HepG2 (cell line): ENCODE data around the gene AMZ2. TPM values are rescaled to one million over a fixed set of nuclear protein-coding genes. Genes with fewer than 3 reads are reported as not detected.

Source experiments
- ARNT2 ChIP-seq: sonication (generic); formaldehyde crosslinking; IDR thresholded peaks from 2 replicates; pipeline ENCODE4 v1.8.0; 2022; ENCODE audit warnings: mild to moderate bottlenecking, low read depth, missing genetic modification reagents, moderate library complexity
- CENPBD1 ChIP-seq: sonication (generic); formaldehyde crosslinking; IDR thresholded peaks from 2 replicates; pipeline ENCODE4 v1.8.0; 2022; ENCODE audit warnings: missing genetic modification reagents, low read depth, mild to moderate bottlenecking, borderline replicate concordance
- CHD4 ChIP-seq: fragments of 200-600 bp; sonication (generic); IDR thresholded peaks from 2 replicates; pipeline ENCODE4 v1.7.0; 2017; ENCODE audit warnings: mild to moderate bottlenecking, low read length, borderline replicate concordance
- KLF11 ChIP-seq: IDR thresholded peaks from 2 replicates; pipeline ENCODE4 v1.6.1; 2016; ENCODE audit warnings: missing compliant biosample characterization
- PAF1 ChIP-seq: IDR thresholded peaks from 2 replicates; pipeline ENCODE4 v1.6.1; 2016; ENCODE audit warnings: missing genetic modification reagents, missing compliant biosample characterization
- RNF219 ChIP-seq: sonication (generic); formaldehyde crosslinking; IDR thresholded peaks from 2 replicates; pipeline ENCODE4 v1.5.0; 2020; ENCODE audit warnings: mild to moderate bottlenecking, missing genetic modification reagents
- ZKSCAN1 ChIP-seq: fragments of 150-350 bp; IDR thresholded peaks from 2 replicates; pipeline ENCODE4 v1.6.1; 2014; ENCODE audit warnings: low read length
- ZNF326 ChIP-seq: sonication (generic); formaldehyde crosslinking; IDR thresholded peaks from 2 replicates; pipeline ENCODE4 v1.4.0; 2020; ENCODE audit warnings: missing genetic modification reagents, borderline replicate concordance
- ZNF432 ChIP-seq: sonication (generic); formaldehyde crosslinking; IDR thresholded peaks from 2 replicates; pipeline ENCODE4 v1.5.0; 2020; ENCODE audit warnings: missing genetic modification reagents, mild to moderate bottlenecking, borderline replicate concordance
- ZNF652 ChIP-seq: IDR thresholded peaks from 2 replicates; pipeline ENCODE4 v1.6.1; 2016; ENCODE audit warnings: low read depth, borderline replicate concordance
- ZNF839 ChIP-seq: sonication (generic); formaldehyde crosslinking; IDR thresholded peaks from 2 replicates; pipeline ENCODE4 v1.4.0; 2020; ENCODE audit warnings: missing genetic modification reagents, mild to moderate bottlenecking, borderline replicate concordance
- polyA plus RNA-seq, 8 experiments: library from polyadenylated mRNA; depleted of rRNA in 3 of 8; stranded (reverse) in 7 of 8; unstranded in 1 of 8; fragments of >200 nt; fragmentation: Illumina TruSeq in 4 of 8; extraction: Trizol in 4 of 8; gene quantifications; 2 replicates each; pipeline versions ENCODE4 v1.2.1 to v1.2.3, GENCODE V29; 2011 to 2016; ENCODE audit warnings: low read depth in 4 of 8, missing spikeins in 1 of 8, mixed read lengths in 1 of 8; ENCODE audit not compliant: insufficient read depth in 1 of 8
- total RNA-seq, 5 experiments: library from RNA; depleted of rRNA; stranded (reverse); fragments of >200 nt; fragmentation: Illumina TruSeq; extraction: Trizol; gene quantifications; 2 replicates each; pipeline ENCODE4 v1.2.3, GENCODE V29; 2016; ENCODE audit warnings: low read depth in 1 of 5
- TF ChIP-seq, protein P1 (sequence below): IDR thresholded peaks from 2 replicates; pipeline ENCODE4 v1.6.1; 2016; ENCODE audit warnings: mild to moderate bottlenecking
- TF ChIP-seq, protein P2 (sequence below): sonication (generic); formaldehyde crosslinking; IDR thresholded peaks from one replicate; pipeline ENCODE4 v1.5.1; 2020; ENCODE audit warnings: mild to moderate bottlenecking, missing genetic modification reagents; ENCODE audit errors: not compliant biosample characterization
- TF ChIP-seq, protein P3 (sequence below): sonication (generic); formaldehyde crosslinking; IDR thresholded peaks from 2 replicates; pipeline ENCODE4 v1.8.0; 2022; ENCODE audit warnings: missing genetic modification reagents, mild to moderate bottlenecking, inconsistent platforms, borderline replicate concordance

The AMZ2 gene
- total and polyA plus RNA-seq, 2 of the 13 experiments (the other 11 are each of a cell fraction or from before 2014, with no cell fraction given): 86.9 to 90.2 TPM

DNA sequence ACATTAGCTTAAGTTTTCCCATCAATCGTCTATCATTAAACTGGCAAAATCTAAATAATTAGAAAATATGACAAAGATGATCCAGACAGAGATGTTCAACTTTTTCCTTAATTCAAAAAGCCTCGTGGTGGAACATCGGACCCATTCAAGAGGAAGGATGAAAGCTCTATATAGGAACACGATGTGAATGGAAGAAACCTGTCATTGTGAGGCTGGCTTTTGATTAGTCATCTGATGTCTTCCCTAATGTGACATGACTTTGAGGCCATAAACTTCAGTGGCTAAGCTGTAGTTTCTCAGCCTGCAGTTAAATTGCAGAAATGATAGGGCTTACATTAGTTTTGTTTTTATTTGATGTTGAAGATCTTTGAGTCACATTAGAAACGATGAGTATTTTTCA, 1.0 kb downstream of the AMZ2 start (continued):
- TF ChIP-seq RNF219 (CRISPR knock-in tag) (no peak), CHD4 (no peak), ZKSCAN1 (no peak), CENPBD1 (CRISPR knock-in tag) (no peak), ARNT2 (CRISPR knock-in tag) (no peak), ZNF432 (CRISPR knock-in tag) (no peak), ZNF839 (CRISPR knock-in tag) (no peak), ZNF326 (CRISPR knock-in tag) (no peak), ZNF652 (CRISPR knock-in tag) (no peak), PAF1 (CRISPR knock-in tag) (no peak), KLF11 (CRISPR knock-in tag) (no peak)
- TF ChIP-seq, protein P1, sequence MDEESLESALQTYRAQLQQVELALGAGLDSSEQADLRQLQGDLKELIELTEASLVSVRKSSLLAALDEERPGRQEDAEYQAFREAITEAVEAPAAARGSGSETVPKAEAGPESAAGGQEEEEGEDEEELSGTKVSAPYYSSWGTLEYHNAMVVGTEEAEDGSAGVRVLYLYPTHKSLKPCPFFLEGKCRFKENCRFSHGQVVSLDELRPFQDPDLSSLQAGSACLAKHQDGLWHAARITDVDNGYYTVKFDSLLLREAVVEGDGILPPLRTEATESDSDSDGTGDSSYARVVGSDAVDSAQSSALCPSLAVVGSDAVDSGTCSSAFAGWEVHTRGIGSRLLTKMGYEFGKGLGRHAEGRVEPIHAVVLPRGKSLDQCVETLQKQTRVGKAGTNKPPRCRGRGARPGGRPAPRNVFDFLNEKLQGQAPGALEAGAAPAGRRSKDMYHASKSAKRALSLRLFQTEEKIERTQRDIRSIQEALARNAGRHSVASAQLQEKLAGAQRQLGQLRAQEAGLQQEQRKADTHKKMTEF (CRISPR knock-in tag): no peak
- TF ChIP-seq, protein P2, sequence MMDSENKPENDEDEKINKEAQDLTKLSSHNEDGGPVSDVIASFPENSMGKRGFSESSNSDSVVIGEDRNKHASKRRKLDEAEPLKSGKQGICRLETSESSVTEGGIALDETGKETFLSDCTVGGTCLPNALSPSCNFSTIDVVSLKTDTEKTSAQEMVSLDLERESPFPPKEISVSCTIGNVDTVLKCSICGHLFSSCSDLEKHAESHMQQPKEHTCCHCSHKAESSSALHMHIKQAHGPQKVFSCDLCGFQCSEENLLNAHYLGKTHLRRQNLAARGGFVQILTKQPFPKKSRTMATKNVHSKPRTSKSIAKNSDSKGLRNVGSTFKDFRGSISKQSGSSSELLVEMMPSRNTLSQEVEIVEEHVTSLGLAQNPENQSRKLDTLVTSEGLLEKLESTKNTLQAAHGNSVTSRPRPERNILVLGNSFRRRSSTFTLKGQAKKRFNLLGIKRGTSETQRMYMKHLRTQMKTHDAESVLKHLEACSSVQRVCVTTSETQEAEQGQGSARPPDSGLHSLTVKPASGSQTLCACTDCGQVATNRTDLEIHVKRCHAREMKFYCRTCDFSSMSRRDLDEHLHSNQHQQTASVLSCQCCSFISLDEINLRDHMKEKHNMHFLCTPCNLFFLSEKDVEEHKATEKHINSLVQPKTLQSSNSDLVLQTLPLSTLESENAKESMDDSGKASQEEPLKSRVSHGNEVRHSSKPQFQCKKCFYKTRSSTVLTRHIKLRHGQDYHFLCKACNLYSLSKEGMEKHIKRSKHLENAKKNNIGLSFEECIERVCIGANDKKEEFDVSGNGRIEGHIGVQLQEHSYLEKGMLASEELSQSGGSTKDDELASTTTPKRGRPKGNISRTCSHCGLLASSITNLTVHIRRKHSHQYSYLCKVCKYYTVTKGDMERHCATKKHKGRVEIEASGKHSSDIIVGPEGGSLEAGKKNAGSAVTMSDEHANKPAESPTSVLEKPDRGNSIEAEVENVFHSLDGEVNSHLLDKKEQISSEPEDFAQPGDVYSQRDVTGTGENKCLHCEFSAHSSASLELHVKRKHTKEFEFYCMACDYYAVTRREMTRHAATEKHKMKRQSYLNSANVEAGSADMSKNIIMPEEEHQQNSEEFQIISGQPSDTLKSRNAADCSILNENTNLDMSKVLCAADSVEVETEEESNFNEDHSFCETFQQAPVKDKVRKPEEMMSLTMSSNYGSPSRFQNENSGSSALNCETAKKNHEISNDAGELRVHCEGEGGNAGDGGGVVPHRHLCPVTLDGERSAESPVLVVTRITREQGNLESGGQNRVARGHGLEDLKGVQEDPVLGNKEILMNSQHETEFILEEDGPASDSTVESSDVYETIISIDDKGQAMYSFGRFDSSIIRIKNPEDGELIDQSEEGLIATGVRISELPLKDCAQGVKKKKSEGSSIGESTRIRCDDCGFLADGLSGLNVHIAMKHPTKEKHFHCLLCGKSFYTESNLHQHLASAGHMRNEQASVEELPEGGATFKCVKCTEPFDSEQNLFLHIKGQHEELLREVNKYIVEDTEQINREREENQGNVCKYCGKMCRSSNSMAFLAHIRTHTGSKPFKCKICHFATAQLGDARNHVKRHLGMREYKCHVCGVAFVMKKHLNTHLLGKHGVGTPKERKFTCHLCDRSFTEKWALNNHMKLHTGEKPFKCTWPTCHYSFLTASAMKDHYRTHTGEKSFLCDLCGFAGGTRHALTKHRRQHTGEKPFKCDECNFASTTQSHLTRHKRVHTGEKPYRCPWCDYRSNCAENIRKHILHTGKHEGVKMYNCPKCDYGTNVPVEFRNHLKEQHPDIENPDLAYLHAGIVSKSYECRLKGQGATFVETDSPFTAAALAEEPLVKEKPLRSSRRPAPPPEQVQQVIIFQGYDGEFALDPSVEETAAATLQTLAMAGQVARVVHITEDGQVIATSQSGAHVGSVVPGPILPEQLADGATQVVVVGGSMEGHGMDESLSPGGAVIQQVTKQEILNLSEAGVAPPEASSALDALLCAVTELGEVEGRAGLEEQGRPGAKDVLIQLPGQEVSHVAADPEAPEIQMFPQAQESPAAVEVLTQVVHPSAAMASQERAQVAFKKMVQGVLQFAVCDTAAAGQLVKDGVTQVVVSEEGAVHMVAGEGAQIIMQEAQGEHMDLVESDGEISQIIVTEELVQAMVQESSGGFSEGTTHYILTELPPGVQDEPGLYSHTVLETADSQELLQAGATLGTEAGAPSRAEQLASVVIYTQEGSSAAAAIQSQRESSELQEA (CRISPR knock-in tag): no peak
- TF ChIP-seq, protein P3, sequence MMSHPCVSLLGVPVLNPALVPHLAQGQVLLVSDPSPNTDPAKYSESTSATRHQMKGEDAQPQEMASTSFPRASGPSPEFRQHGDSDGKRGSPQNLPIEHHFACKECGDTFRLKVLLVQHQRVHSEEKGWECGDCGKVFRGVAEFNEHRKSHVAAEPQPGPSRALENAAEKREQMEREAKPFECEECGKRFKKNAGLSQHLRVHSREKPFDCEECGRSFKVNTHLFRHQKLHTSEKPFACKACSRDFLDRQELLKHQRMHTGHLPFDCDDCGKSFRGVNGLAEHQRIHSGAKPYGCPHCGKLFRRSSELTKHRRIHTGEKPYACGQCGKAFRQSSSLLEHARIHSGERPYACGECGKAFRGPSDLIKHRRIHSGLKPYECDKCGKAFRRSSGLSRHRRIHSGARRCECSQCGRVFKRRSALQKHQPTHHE (CRISPR knock-in tag): no peak
